Measurements from ENCODE around the gene PRKACB. TPM values are rescaled to one million over a fixed set of nuclear protein-coding genes. Genes with fewer than 3 reads are reported as not detected.

The PRKACB gene
- total and polyA plus RNA-seq, 2 of the 8 experiments (the other 6 are each of a cell fraction or from before 2014, with no cell fraction given) = 7.8 to 31.0 TPM

GRCh38 chr1:84245563-84245962 is 101.5 kb downstream of the PRKACB start:
- Histone ChIP-seq H3K4ac (replicated peaks; ENCODE audit: insufficient read length, low read depth, low read length) (no peak overlapping the region), H2BK15ac (ENCODE audit: low read length) (no peak overlapping the region), H3K4me2 (ENCODE audit: insufficient read depth in 1 of 2, low read depth in 2 of 2, low read length in 2 of 2) (no peak overlapping the region), H3K4me3 (ENCODE audit: extremely low read depth in 1 of 4, insufficient read depth in 2 of 4, low read depth in 3 of 4, low read length in 4 of 4) (no peak overlapping the region), H3K4me1 (replicated peaks in 1 of 4; ENCODE audit: control insufficient read depth in 3 of 4, insufficient read depth in 4 of 4, low read length in 3 of 4) (no peaks in the 10 kb centered on the region), H3K14ac (ENCODE audit: insufficient read length) (no peak overlapping the region), H2BK5ac (ENCODE audit: low read depth, low read length) (no peak overlapping the region), H2AK5ac (ENCODE audit: low read depth, low read length) (no peak overlapping the region), H4K20me1 (replicated peaks in 1 of 2; ENCODE audit: control insufficient read depth in 1 of 2, insufficient read depth in 2 of 2, low read length in 2 of 2) (no peaks in the 10 kb centered on the region), H3K18ac (ENCODE audit: extremely low read depth, low read length) (no peak overlapping the region), H3K9me3 (ENCODE audit: insufficient read depth in 2 of 2, low read depth in 1 of 2, low read length in 1 of 2) (no peaks in the 10 kb centered on the region), H2AFZ (ENCODE audit: low read length) (no peak overlapping the region), H3K9ac (replicated peaks in 1 of 4; ENCODE audit: extremely low read depth in 1 of 4, low read depth in 3 of 4, low read length in 3 of 4) (no peak overlapping the region), H3K27ac (ENCODE audit: low read depth, low read length) (no peak overlapping the region), H3K79me2 (ENCODE audit: control insufficient read depth in 1 of 2, insufficient read depth in 2 of 2, low read length in 2 of 2) (no peaks in the 10 kb centered on the region), H2BK12ac (ENCODE audit: low read depth, low read length) (no peak overlapping the region), H3K79me1 (ENCODE audit: low read depth, low read length) (no peaks in the 10 kb centered on the region), H3K27me3 (replicated peaks in 1 of 4; ENCODE audit: control insufficient read depth in 3 of 4, extremely low read depth in 1 of 4, insufficient read depth in 3 of 4, low read length in 3 of 4) (no peaks in the 10 kb centered on the region), H3K23me2 (ENCODE audit: low read depth, low read length) (no peaks in the 10 kb centered on the region), H2BK120ac (replicated peaks; ENCODE audit: low read depth, low read length) (no peak overlapping the region), H3K23ac (ENCODE audit: insufficient read length) (no peak overlapping the region), H4K8ac (ENCODE audit: extremely low read depth, insufficient read depth, low read length) (no peak overlapping the region), H4K5ac (ENCODE audit: insufficient read length, low read depth, low read length) (no peak overlapping the region), H2BK20ac (ENCODE audit: low read length) (no peak overlapping the region), H3K36me3 (ENCODE audit: control insufficient read depth in 2 of 4, insufficient read depth in 4 of 4, low read length in 3 of 4) (no peaks in the 10 kb centered on the region), H4K91ac (replicated peaks; ENCODE audit: insufficient read length, low read length) (no peak overlapping the region), H3K56ac (replicated peaks; ENCODE audit: insufficient read length, low read depth, low read length) (no peak overlapping the region)
- ChIA-PET CTCF (ENCODE audit: partially characterized antibody) (no interaction called here), POLR2A (ENCODE audit: partially characterized antibody) (interaction anchor here (1.5 kb wide), 1 partner anchor 18 kb away, joined by 3 read pairs; no protein-coding TSS in a partner anchor)
- WGBS, 2 experiments (ENCODE audit: extremely low coverage in 1 of 2, insufficient coverage in 1 of 2, insufficient read length in 1 of 2, insufficient replicate concordance in 2 of 2, low coverage in 1 of 2, low lambda C conversion rate in 2 of 2, missing lambda C conversion rate in 1 of 2) = 97 to 100% methylated on average over 1 to 3 of the region's 3 CpGs
- DNase-seq (ENCODE audit: low read depth in 1 of 2, low spot score in 2 of 2) (no peak), FAIRE-seq (no peak)
- TF ChIP-seq CBX8 (IDR thresholded peaks at IDR 0.05; ENCODE audit: borderline replicate concordance, low read depth, low read length) (no peak), EZH2 (IDR thresholded peaks at IDR 0.05; ENCODE audit: low read depth, low read length, severe bottlenecking) (no peak), ATF2 (IDR thresholded peaks at IDR 0.05; ENCODE audit: low read length) (no peak), CEBPB (IDR thresholded peaks at IDR 0.05; ENCODE audit: low read depth, low read length) (no peak)

All from H1 (cell line).